Nasal cavity respiratory epithelium epithelial cell of viscerocranial mucosa (primary cell): ENCODE results near the gene FCGBP. TPM values are rescaled to one million over a fixed set of nuclear protein-coding genes. Genes with fewer than 3 reads are reported as not detected.

ENCODE experiments used
- total RNA-seq: library from RNA; depleted of rRNA; stranded (reverse); fragments of >200 nt; gene quantifications from 2 replicates; pipeline ENCODE4 v1.2.3, GENCODE V29; 2014

FCGBP gene
- total RNA-seq, result 1.4 and 2.3 TPM in 2 replicates

GRCh38 chr19:39934584-39935363 is at the start of gene FCGBP:
Gene FCGBP (minus strand): TSS chr19:39934634.

GRCh38 chr19:39970675-39971379 is 36.4 kb upstream of the FCGBP start, which contains the start of gene PSMC4:
Gene PSMC4 (plus strand): TSS chr19:39971165. CDS start chr19:39971203, 38 bp downstream.

Other genes starting within 250 kb of the FCGBP start
- not detected in 2 replicates for gene LGALS14, start 230.2 kb downstream of the FCGBP start, total RNA-seq
- not detected in 2 replicates for gene CLC, start 196.6 kb downstream of the FCGBP start, total RNA-seq
- not detected in 2 replicates for gene LEUTX, start 155.8 kb downstream of the FCGBP start, total RNA-seq
- 4.1 and 14.3 TPM in 2 replicates for gene DYRK1B, start 100.5 kb downstream of the FCGBP start, total RNA-seq
- 140 and 218 TPM in 2 replicates for gene FBL, start 88.3 kb downstream of the FCGBP start, total RNA-seq
- 84.1 and 118 TPM in 2 replicates for gene PSMC4, start 36.5 kb upstream of the FCGBP start, total RNA-seq
- gene ZNF546, start 62.4 kb upstream of the FCGBP start, total RNA-seq, result 0.68 and 3.0 TPM in 2 replicates
- gene ZNF780B, start 121.6 kb upstream of the FCGBP start, total RNA-seq, result 4.8 and 20.2 TPM in 2 replicates
- 6.8 and 15.9 TPM in 2 replicates for gene ZNF780A, start 156.3 kb upstream of the FCGBP start, total RNA-seq